B cell (primary cell): ENCODE measurements around the gene STAC3. TPM values are rescaled to one million over a fixed set of nuclear protein-coding genes. Genes with fewer than 3 reads are reported as not detected.
"Not testable (repeated sequence)": the region's sequence is repeated elsewhere in the genome, so short reads cannot be mapped to it uniquely, and the experiment has no call there.

ENCODE experiments used
- ATAC-seq: fragments of 200-7000 bp; cut with Tn5 transposase; one replicate; pipeline ENCODE4 v1.10.0; 2021; ENCODE audit warnings: low read depth, mild to moderate bottlenecking, moderate number of reproducible peaks, moderate library complexity
- CTCF ChIA-PET: fragments of 350-600 bp; sonication (Branson Sonifier 250); formaldehyde crosslinking; loops from one replicate; lab custom pipeline; 2021; ENCODE audit warnings: antibody characterized with exemption, inconsistent platforms; lab: Charles Lee
- POLR2A ChIA-PET: fragments of 350-600 bp; sonication (Branson Sonifier 250); formaldehyde crosslinking; loops from one replicate; lab custom pipeline; 2021; ENCODE audit warnings: antibody characterized with exemption; lab: Charles Lee
- DNase-seq: peaks from one replicate; pipeline ENCODE4 v3.0.0; 2013
- H2AFZ ChIP-seq: 2 replicates; pipeline ENCODE4 v1.6.1; 2012; ENCODE audit warnings: mild to moderate bottlenecking, low read depth, low read length; ENCODE audit not compliant: insufficient read depth, poor library complexity, severe bottlenecking
- H3K27ac ChIP-seq, 2 donors: 1 replicate in 1 of 2; 2 replicates in 1 of 2; pipeline ENCODE4 v1.5.1; 2012 to 2013; ENCODE audit warnings: low read length in 2 of 2, mild to moderate bottlenecking in 2 of 2, moderate library complexity in 1 of 2
- H3K27me3 ChIP-seq, 4 experiments: fragments of 200-600 bp in 1 of 4; sonication (generic) in 1 of 4; replicated peaks in 1 of 4; 1 replicate in 2 of 4; 2 replicates in 2 of 4; pipeline versions ENCODE4 v1.6.1 to v1.7.0; 2013 to 2016; ENCODE audit warnings: low read length in 3 of 4, mild to moderate bottlenecking in 2 of 4, mixed read lengths in 1 of 4, moderate library complexity in 1 of 4; ENCODE audit not compliant: insufficient read depth in 4 of 4, control insufficient read depth in 3 of 4; ENCODE audit errors: control extremely low read depth in 1 of 4
- H3K36me3 ChIP-seq, 2 experiments: replicated peaks in 1 of 2; 1 replicate in 1 of 2; 2 replicates in 1 of 2; pipeline versions ENCODE4 v1.6.1 to v1.7.1; 2013; ENCODE audit warnings: low read length in 1 of 2; ENCODE audit not compliant: insufficient read depth in 2 of 2, control insufficient read depth in 1 of 2; ENCODE audit errors: control extremely low read depth in 1 of 2, extremely low read depth in 1 of 2
- H3K4me1 ChIP-seq, 2 donors: fragments of 200-600 bp in 1 of 2; sonication (generic) in 1 of 2; 1 replicate in 1 of 2; 2 replicates in 1 of 2; pipeline versions ENCODE4 v1.5.1 to v1.6.1; 2013 to 2017; ENCODE audit warnings: low read length in 2 of 2; ENCODE audit not compliant: control insufficient read depth in 2 of 2, insufficient read depth in 2 of 2
- H3K4me2 ChIP-seq: replicated peaks from 2 replicates; pipeline ENCODE3; 2012; ENCODE audit warnings: mild to moderate bottlenecking, low read depth, low read length; ENCODE audit not compliant: poor library complexity, severe bottlenecking
- H3K4me3 ChIP-seq, 5 experiments: fragments of 200-600 bp in 1 of 5; sonication (generic) in 1 of 5; 1 replicate in 3 of 5; 2 replicates in 2 of 5; pipeline versions ENCODE4 v1.5.1 to v1.7.0; 2011 to 2016; ENCODE audit warnings: low read length in 4 of 5, mild to moderate bottlenecking in 4 of 5, low read depth in 2 of 5, control low read depth in 1 of 5, moderate library complexity in 1 of 5; ENCODE audit not compliant: insufficient read depth in 1 of 5; ENCODE audit errors: control extremely low read depth in 1 of 5, extremely low read depth in 1 of 5
- H3K79me2 ChIP-seq: fragments of 200-600 bp; sonication (generic); one replicate; pipeline ENCODE4 v1.6.0; 2016; ENCODE audit warnings: low read length; ENCODE audit not compliant: control insufficient read depth, insufficient read depth
- H3K9ac ChIP-seq: fragments of 200-600 bp; sonication (generic); 2 replicates; pipeline ENCODE4 v1.6.1; 2017; ENCODE audit warnings: mild to moderate bottlenecking, low read length, moderate library complexity
- H3K9me3 ChIP-seq, 3 donors: one replicate each; pipeline versions ENCODE4 v1.6.1 to v1.7.1; 2013; ENCODE audit warnings: low read length in 2 of 3; ENCODE audit not compliant: control insufficient read depth in 2 of 3, insufficient read depth in 1 of 3; ENCODE audit errors: control extremely low read depth in 1 of 3
- H4K20me1 ChIP-seq: 2 replicates; pipeline ENCODE4 v1.6.0; 2012; ENCODE audit warnings: mild to moderate bottlenecking, low read length; ENCODE audit not compliant: insufficient read depth, control insufficient read depth, poor library complexity, severe bottlenecking
- H3K27ac Mint-ChIP-seq: one replicate; pipeline ENCODE4 v1.8.0; 2021; ENCODE audit warnings: mixed read lengths
- H3K27me3 Mint-ChIP-seq: one replicate; pipeline ENCODE4 v1.8.0; 2021; ENCODE audit warnings: mixed read lengths
- H3K4me1 Mint-ChIP-seq: one replicate; pipeline ENCODE4 v1.8.0; 2021; ENCODE audit warnings: mixed read lengths
- H3K4me3 Mint-ChIP-seq: one replicate; pipeline ENCODE4 v1.8.0; 2021; ENCODE audit warnings: mixed read lengths
- H3K9me3 Mint-ChIP-seq: one replicate; pipeline ENCODE4 v1.8.0; 2022; ENCODE audit warnings: mixed read lengths; ENCODE audit not compliant: insufficient read depth
- EZH2 ChIP-seq: IDR thresholded peaks from 2 replicates; pipeline ENCODE4 v1.6.1; 2012; ENCODE audit warnings: borderline replicate concordance, low read depth, mild to moderate bottlenecking, moderate library complexity, low read length; ENCODE audit not compliant: insufficient read depth, poor library complexity, severe bottlenecking
- WGBS: methylation state at CpG from one replicate; pipeline ENCODE4 v1.1.5; 2013; ENCODE audit warnings: missing lambda C conversion rate; ENCODE audit not compliant: insufficient coverage; 5-methylcytosine and 5-hydroxymethylcytosine counted together
- intact Hi-C: fragments of 100-400 bp; cut with micrococcal nuclease; formaldehyde crosslinking; loops from one replicate; pipeline ENCODE4 v1.10.0; 2022
- polyA plus RNA-seq: library from polyadenylated mRNA; depleted of rRNA; stranded (reverse); fragments of >200 nt; gene quantifications from 2 replicates; pipeline ENCODE4 v1.2.3, GENCODE V29; 2012
- total RNA-seq, 2 donors: library from RNA; stranded (reverse); fragments of 120-200 nt in 1 of 2; gene quantifications; 1 replicate in 1 of 2; 2 replicates in 1 of 2; pipeline versions ENCODE4 v1.2.3 to v1.2.4, GENCODE V29; 2013 to 2022
- TF ChIP-seq, protein P1 (sequence below): fragments of 200-600 bp; IDR thresholded peaks from one replicate; pipeline ENCODE4 v1.8.0; 2022; ENCODE audit warnings: antibody characterized with exemption, mild to moderate bottlenecking

The STAC3 gene
- total and polyA plus RNA-seq, 2 donors (not counting 1 experiment from before 2014, with no cell fraction given) = 4.5 to 6.2 TPM

DNA sequence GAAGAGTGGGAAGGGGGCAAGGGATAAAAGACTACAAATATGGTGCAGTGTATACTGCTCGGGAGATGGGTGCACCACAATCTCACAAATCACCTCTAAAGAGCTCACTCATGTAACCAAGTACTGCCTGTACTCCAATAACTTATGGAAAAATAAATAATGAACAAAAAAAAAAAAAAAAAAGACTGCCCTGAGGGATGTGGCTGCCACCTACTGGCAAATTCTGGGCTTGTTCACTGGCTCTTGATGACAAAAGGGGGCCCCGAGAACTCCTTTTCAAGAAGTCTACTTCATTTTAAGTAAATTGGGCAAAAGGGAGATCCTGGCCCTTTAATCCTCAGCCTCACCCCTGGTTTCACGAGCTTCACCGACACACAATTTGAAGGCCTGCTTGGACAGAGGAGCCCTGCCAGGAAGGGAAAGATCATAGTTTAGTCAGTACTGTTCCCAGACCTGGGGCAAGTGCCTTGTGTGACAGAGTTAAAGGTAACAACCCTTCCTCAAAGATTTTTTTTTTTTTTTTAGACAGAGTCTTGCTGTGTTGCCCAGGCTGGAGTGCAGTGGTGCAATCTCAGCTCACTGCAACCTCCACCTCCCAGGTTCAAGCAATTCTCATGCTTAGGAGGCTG lies 26.1 kb upstream of the STAC3 start:
- H3K4me1 ChIP-seq = peaks cover 15 to 17% of the 10 kb centered on the region in 2 donors
- no peaks in the 10 kb centered on the region for H4K20me1 ChIP-seq
- ChIA-PET POLR2A (interaction anchor here (0.7 kb wide), 2 partner anchors 34 to 1032 kb away, joined by 6 to 9 read pairs; no protein-coding TSS in a partner anchor), CTCF (interaction anchor here (1.0 to 1.4 kb wide), 5 partner anchors 12 to 182 kb away, joined by 3 to 6 read pairs (median 4); partner anchors contain the start of gene INHBE)
- TF ChIP-seq, protein P1, sequence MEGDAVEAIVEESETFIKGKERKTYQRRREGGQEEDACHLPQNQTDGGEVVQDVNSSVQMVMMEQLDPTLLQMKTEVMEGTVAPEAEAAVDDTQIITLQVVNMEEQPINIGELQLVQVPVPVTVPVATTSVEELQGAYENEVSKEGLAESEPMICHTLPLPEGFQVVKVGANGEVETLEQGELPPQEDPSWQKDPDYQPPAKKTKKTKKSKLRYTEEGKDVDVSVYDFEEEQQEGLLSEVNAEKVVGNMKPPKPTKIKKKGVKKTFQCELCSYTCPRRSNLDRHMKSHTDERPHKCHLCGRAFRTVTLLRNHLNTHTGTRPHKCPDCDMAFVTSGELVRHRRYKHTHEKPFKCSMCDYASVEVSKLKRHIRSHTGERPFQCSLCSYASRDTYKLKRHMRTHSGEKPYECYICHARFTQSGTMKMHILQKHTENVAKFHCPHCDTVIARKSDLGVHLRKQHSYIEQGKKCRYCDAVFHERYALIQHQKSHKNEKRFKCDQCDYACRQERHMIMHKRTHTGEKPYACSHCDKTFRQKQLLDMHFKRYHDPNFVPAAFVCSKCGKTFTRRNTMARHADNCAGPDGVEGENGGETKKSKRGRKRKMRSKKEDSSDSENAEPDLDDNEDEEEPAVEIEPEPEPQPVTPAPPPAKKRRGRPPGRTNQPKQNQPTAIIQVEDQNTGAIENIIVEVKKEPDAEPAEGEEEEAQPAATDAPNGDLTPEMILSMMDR = no peak
- no peak for TF ChIP-seq EZH2
- Mint-ChIP-seq H3K27me3 (no peaks in the 10 kb centered on the region), H3K9me3 (no peaks in the 10 kb centered on the region), H3K4me1 (peaks cover 27% of the 10 kb centered on the region), H3K4me3 (no peak overlapping the region), H3K27ac (no peak overlapping the region)
- no peak overlapping the region for H3K4me3 ChIP-seq
- ATAC-seq = no peak
- H3K79me2 ChIP-seq = no peaks in the 10 kb centered on the region
- 90% methylated on average over 2 of the region's 4 CpGs for WGBS
- no peaks in the 10 kb centered on the region for H3K9me3 ChIP-seq
- H3K4me2 ChIP-seq = no peak overlapping the region
- no peak overlapping the region for H2AFZ ChIP-seq
- H3K36me3 ChIP-seq = peaks cover 0 to 57% of the 10 kb centered on the region in 2 experiments
- intact Hi-C loops = no loop called here
- DNase-seq = no peak
- no peaks in the 10 kb centered on the region for H3K27me3 ChIP-seq
- no peak overlapping the region for H3K9ac ChIP-seq
- H3K27ac ChIP-seq = no peak overlapping the region

- Histone ChIP-seq H3K36me3 (peaks cover 0 to 61% of the 10 kb centered on the region in 2 experiments), H3K4me1 (peaks cover 15 to 17% of the 10 kb centered on the region in 2 donors)
- H3K27ac Mint-ChIP-seq, H3K4me2 ChIP-seq, H3K27ac ChIP-seq, H3K79me2 ChIP-seq, H3K27me3 Mint-ChIP-seq, H3K4me3 ChIP-seq, H3K4me3 Mint-ChIP-seq, intact Hi-C loops, H3K9me3 Mint-ChIP-seq, H3K27me3 ChIP-seq, H2AFZ ChIP-seq, H4K20me1 ChIP-seq, H3K9ac ChIP-seq, DNase-seq, H3K9me3 ChIP-seq, POLR2A ChIA-PET, ATAC-seq: not testable (repeated sequence)
- CTCF ChIA-PET = interaction anchor here (0.7 to 1.4 kb wide), 4 partner anchors 62 to 183 kb away, joined by 3 to 6 read pairs (median 4); no protein-coding TSS in a partner anchor
- H3K4me1 Mint-ChIP-seq = peaks cover 24% of the 10 kb centered on the region
- WGBS = 100% methylated on average over 2 of the region's 6 CpGs
These were observed 25.2 kb upstream of the STAC3 start for GRCh38 chr12:57276233-57276632.
